Hematopoietic multipotent progenitor cell treated with erythropoietin and hydrocortisone succinate and interleukin-3 and kit ligand, for 6 days (in vitro differentiated cells): ENCODE data around the gene SRMS.

ENCODE experiments used
- DNase-seq: peaks from one replicate; pipeline ENCODE4 v3.0.0-alpha.2; 2015

Gene SRMS, protein sequence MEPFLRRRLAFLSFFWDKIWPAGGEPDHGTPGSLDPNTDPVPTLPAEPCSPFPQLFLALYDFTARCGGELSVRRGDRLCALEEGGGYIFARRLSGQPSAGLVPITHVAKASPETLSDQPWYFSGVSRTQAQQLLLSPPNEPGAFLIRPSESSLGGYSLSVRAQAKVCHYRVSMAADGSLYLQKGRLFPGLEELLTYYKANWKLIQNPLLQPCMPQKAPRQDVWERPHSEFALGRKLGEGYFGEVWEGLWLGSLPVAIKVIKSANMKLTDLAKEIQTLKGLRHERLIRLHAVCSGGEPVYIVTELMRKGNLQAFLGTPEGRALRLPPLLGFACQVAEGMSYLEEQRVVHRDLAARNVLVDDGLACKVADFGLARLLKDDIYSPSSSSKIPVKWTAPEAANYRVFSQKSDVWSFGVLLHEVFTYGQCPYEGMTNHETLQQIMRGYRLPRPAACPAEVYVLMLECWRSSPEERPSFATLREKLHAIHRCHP

GRCh38 chr20:63547725-63548480 is at the start of gene SRMS:
TSS of gene SRMS (minus strand) at chr20:63547749. CDS start at chr20:63547463, 286 bp downstream.
- no peak for DNase-seq

DNA sequence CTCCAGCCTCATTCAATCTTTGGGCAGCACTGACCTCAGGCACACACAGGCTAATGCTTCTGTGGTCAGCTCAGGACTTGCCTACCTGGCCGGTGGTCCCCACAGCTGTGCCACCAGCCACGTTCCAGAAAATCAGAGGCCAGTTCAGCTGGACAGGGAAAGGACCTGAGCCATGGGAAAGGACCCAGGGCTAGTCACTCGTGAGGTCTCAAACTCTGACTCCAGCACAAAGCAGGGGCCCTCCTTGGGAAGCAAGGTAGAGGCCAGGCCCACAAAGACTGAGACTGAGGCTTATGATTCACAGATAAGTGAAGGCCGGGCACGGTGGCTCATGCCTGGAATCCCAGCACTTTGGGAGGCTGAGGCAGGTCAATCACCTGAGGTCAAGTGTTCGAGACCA is 48.9 kb upstream of the SRMS start:
- no peak for DNase-seq

DNA sequence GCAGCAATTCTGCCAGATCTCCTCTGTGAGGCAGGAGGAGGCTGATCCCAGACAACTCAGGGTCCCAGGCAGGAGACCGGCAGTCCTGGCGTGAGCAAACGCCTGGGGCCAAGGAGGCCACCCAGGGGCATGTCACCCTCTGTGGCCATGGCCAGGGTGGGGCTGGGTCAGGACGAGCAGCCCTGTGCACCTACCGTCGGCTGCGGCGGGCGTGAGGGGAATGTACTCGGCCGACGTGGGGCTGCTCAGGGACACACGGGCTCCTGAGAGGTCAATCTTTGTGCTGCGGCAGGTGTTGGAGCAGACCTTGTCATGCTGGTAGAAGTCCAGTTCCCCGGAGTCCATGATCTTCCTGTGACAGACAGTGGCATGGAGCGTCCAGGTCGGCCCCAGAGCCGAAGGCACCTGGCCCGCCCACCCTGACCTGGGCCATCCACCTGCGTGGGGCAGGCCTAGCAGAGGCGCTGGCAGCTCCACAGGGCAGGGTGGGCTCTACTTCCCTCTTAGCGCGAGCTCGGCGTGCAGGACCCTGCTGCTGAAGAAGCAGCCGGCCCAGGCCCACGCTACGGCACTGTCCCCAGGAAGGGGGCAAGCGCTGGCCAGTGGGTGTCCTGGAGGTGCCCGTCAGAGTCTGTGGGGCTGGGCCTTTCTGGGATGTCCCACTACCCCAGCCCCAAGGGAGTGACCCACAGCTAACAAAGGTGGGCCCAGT is 48.0 kb upstream of the SRMS start:
- DNase-seq: no peak

DNA sequence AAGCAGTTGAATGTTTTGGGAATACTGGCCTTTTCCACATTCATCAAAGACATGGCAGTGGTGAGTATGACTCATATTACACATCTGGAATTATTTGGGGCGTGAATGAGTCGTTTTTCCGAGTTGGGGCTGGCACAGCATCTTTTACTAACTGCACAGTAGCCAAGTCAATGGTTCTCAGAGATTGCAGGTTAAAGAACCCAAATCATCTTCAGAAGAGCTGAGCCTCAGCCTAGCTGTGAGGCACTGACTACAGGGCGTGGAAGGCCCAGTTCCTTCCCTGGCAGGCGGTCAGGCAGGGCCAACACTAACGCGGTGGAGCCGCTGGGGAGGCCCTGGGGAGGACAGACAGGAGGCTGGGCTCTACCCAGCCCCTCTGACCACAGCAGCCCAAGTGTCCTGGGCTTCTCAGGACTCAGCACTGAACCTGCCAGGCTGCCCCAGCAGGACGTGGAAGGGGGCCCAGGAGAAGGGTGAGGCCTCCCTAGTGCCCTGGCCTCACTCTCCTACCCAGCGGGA is 46.6 kb upstream of the SRMS start:
- DNase-seq: no peak

- DNase-seq: no peak
These were observed 45.1 kb upstream of the SRMS start for GRCh38 chr20:63592661-63593060.

GRCh38 chr20:63591786-63592355 is 44.3 kb upstream of the SRMS start:
- no peak for DNase-seq

DNA sequence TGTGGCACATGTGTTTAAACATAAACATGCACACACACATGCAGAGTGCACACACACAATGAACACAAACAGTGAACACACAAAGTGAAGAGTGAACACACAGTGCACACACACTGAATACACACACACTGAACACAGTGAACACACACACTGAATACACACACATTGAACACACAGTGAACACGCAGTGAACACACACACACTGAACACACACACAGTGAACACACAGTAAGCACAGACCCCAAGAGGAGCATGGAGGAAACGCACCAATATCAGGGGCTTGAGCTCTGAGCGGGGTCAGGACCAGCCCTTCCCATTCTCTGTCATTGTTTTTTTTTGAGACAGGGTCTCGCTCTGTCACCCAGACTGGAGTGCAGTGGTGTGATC is 43.6 kb upstream of the SRMS start:
- no peak for DNase-seq

DNA sequence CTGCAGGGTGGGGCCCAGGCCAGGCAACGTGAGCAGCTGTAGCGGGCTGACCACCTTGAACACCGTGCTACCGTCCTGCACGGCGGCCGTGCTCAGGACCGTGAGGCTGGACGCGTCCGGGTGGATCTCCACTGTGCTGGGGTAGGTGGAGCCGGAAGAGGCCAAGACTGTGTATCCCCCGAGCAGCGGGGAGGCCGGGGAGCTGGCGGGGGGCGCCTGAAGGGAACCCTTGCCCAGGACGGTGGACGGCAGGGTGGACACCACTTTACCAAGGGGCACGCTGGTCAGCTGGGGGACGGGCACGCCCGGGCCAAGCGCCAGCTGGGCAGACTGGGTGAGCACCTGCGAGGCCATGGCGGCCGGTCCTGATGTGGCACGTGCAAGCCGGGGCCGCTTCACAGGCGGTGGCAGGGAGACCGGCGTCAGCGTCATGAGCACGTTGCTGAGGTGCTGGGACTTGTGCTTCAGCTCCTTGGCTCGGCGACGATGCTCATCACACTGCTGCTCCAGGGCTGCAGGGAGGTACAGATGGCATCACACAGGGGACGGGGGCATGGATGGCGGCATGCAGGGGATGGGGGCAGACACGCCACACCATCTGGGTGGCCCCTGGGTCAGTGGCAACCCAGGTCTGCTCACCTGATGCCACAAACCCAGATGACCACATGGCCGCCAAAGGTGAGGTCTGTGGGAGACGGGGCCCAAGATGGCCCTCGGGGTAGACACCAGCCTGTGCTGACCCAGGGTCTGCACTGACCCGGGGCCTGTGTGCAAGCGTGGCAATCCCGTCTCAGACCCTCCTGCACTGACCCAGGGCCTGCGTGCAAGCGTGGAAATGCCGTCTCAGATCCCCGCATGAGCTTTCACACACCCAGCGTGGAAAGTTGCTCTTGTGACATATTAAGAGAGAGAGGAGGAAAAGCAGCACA is 42.9 kb upstream of the SRMS start:
- DNase-seq: no peak

DNA sequence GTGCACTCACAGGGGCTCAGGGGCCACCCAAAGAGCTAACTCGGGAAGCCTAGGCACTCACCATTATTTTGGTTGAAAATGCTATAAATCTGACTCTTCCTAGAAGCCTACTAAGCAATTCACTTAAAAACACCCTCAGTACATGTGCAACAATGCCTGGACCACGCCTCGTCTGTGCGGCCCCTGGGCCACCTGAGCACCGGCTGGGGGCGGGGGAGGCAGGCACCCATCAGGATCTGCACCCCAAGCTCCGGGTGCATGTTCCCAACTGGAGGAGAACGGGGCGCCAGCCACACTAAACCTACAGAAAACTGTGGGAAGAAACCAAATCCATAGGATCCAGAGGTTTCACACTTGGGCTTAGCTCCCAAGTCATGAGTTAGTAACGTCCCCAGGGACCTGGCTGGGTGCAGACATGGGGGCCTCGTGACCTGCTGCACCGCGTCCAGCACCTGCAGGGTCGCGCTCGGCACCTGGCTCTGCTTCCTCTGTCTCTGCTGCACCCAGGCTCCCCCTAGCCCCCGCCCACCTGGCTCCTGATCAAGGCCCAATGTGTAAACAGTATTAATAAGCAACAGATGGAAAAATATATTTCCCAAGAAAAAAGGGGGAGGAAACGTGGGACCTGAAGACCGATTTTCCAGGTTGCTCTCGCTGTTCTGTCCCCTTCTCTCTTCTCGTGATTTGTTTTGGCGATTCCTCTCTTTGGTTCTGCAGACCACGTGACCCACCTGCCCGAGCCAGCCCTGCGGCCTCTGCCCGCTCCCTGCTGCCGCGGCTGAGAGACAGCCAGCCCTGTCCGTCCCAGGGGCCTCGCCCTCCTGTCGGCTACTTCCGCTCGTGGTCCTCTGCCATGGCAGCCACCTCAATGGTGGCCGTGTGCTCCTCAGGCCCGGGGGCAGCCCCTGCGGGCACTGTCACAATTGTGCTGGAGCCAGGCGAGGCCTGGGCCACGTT is 42.0 kb upstream of the SRMS start:
- no peak for DNase-seq

DNA sequence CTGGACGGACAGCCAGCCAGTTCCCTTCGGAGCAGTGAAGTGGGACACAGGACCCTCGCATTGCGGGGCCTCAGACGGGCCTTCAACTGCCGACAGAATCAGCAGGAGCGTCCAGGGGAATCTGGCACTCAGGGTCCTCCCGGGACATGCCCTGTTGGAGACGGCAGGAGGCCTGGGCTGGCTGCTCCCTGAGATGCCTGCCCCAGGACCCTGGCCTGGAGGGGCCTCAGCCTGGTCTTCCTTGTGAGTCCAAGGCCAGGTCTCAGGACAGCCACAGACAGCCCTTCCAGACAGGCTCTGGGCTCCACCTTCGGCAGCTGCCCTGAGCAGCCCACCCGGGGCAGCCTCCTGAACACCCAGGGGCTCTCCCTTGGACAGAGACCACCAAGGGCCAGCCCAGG is 41.1 kb upstream of the SRMS start:
- DNase-seq: no peak

- DNase-seq: no peak
These were observed 40.4 kb upstream of the SRMS start for GRCh38 chr20:63587776-63588591.

DNA sequence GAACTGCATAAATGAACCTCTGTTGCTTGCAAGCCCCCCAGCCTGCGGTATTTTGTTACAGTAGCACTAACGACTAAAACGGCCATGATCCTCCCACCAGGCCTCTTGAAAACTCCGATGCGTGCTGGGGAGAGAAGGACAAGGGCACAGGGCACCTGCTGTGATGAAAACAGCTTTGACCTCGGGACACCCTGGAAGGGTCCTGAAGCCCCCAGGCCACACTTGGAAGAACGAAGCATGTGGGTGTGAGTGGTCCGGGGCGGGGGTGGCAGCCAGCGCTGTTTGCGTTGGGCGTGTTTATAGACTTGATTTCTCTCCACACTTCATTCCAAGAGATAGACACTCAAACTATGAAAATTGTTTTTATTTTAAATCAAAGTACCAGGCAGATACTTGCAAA is 39.7 kb upstream of the SRMS start:
- DNase-seq: no peak

GRCh38 chr20:63586797-63587196 is 39.2 kb upstream of the SRMS start:
- no peak for DNase-seq

GRCh38 chr20:63585616-63586565 is 38.3 kb upstream of the SRMS start:
- no peak for DNase-seq

- no peak for DNase-seq
These were observed 35.0 kb upstream of the SRMS start for GRCh38 chr20:63582382-63583063.

DNA sequence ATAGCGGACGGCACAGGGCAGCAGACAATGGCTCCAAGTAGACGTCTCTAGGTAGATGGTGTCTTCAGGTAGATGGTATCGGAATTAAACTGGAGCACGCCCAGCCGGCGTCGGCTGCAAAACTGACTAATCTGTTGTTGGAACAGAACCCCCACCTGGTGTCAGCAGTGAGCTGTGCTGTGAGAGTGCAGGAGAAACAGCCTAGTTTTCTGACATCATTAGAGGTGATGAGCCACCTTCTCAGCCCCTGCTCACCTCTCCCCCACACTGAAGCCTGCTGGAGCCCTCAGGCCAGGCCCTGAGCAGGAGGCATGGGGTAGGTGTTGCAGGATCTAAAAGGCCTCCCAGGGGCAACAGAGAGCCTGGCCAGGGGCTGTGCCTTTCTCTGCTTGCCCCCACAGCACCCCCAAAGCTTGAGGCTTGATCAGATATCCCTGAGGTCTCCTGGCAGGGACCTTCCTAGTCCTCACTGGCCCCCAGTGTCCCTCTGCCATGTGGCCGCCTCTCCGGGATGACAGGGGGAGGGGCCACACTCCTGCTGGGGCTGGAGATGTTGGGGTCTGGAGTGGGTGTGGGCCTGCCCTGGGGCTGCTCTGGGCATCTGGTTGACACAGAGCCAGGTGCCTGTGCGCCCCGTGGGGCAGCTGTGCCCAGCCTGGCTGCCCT is 33.4 kb upstream of the SRMS start:
- peak; percentile 56 for DNase-seq

- DNase-seq: no peak
These were observed 31.6 kb upstream of the SRMS start for GRCh38 chr20:63579017-63579694.
